ENCODE results near the gene C1orf53. TPM values are rescaled to one million over a fixed set of nuclear protein-coding genes. Genes with fewer than 3 reads are reported as not detected.

C1orf53 gene
- total and polyA plus RNA-seq, 4 donors, result 0.81 to 4.6 TPM; not detected in 2

DNA sequence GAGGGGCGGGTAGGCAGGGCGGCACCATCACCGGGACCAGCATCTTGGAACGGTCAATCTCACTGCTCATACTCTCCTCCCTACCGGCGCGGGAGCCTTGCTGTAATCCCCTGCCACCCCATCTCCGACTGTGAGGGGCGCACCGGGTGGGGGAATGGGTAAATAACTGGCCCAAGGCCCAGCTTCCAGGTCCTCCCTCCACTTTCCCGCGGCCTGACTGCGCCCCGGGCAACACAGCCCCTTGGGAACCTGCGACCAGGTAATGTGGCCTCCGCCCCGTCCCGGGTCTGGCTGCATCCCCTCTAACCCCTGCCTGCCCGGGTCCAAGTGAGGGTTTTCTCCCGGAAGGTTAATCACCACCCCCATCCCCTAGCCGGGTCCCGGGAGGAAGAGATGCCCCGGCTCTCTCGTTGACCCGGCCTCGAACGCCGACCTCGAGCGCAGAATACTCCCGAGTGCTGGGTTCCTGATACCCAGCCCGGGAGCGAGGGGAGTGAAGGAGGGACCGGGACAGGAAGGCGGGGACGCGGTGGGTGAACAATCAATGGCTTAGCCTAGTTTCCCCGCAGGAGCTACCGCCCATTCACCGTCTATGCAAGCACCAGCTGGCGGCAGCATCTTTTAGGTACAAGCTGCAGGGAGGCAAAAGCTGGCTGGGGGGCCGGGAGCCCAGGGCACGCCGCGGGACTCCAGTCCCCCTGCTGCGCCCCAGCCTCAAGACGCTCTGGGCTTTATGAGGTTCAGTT, 8.9 kb downstream of the C1orf53 start:
- no peaks in the 10 kb centered on the region for H3K4me1 ChIP-seq (ENCODE audit: control insufficient read depth in 1 of 2, insufficient read depth in 2 of 2, low read length in 2 of 2)
- H3K4me3 ChIP-seq (ENCODE audit: low read length in 2 of 2), result no peak overlapping the region
- no peaks in the 10 kb centered on the region for H3K9me3 ChIP-seq (ENCODE audit: control insufficient read depth, low read length)
- no peaks in the 10 kb centered on the region for H3K36me3 ChIP-seq (ENCODE audit: control insufficient read depth in 1 of 2, insufficient read depth in 2 of 2, low read length in 1 of 2)
- DNase-seq, result peak in 1 of 2 donors; percentile 43
- H3K27me3 ChIP-seq (ENCODE audit: control insufficient read depth in 1 of 2, insufficient read depth in 2 of 2, low read length in 1 of 2), result no peaks in the 10 kb centered on the region
- intact Hi-C loops (cut with DNase I), result no loop called here
- ATAC-seq (ENCODE audit: low FRiP score), result peak; percentile 20
- H3K27ac ChIP-seq (ENCODE audit: low read depth in 1 of 2, low read length in 2 of 2), result no peak overlapping the region
- WGBS, 2 donors, result 3% methylated on average over 45 to 47 of the region's 47 CpGs

DNA sequence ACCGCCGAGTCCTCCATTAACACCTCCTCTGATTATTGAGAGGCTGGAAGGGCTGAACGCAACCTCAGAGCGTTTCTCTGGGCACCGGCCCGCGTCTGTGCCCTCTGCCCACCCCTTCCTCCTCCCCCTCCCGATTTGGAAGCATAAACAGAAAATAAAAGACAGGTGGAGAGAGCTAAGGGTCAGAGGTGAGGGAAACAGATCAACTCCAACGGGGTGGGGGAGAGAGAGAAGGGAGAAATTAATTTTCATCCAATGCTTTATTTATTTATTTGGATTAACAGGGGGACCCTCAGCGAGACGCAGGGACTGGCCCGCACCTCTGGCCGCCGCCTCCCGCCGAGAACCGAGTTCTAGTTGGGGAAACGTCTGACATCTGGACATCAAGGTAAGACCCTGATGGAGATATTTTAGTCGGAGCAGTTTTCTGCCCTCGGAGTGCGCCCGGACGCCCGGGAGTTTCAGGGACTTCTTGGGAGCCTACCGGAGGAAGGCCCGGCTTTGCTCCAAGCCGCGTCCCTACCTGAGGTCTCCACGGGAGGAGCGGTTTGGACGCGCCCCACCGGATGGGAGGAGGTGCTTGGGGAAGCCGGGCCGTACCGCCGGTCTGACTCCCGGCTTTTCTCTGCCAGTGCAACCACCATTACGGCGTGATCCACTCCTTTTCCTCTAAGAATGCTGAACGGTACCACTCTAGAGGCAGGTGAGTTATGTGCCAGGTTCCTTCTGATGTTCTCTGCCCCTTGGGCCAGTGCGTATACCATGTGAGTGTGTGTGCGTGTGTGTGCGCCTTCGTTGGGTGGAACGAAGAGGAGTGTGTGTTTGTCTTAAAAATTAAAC, 9.6 kb downstream of the C1orf53 start:
- ATAC-seq (ENCODE audit: low FRiP score), result no peak
- DNase-seq, result no peak
- Histone ChIP-seq H3K4me1 (ENCODE audit: control insufficient read depth in 1 of 2, insufficient read depth in 2 of 2, low read length in 2 of 2) (no peaks in the 10 kb centered on the region), H3K27me3 (ENCODE audit: control insufficient read depth in 1 of 2, insufficient read depth in 2 of 2, low read length in 1 of 2) (no peaks in the 10 kb centered on the region), H3K9me3 (ENCODE audit: control insufficient read depth, low read length) (no peaks in the 10 kb centered on the region), H3K27ac (ENCODE audit: low read depth in 1 of 2, low read length in 2 of 2) (no peak overlapping the region), H3K4me3 (ENCODE audit: low read length in 2 of 2) (no peak overlapping the region), H3K36me3 (ENCODE audit: control insufficient read depth in 1 of 2, insufficient read depth in 2 of 2, low read length in 1 of 2) (no peaks in the 10 kb centered on the region)
- 3% methylated on average over 46 of the region's 46 CpGs for WGBS, 2 donors
- intact Hi-C loops (cut with DNase I), result no loop called here

DNA sequence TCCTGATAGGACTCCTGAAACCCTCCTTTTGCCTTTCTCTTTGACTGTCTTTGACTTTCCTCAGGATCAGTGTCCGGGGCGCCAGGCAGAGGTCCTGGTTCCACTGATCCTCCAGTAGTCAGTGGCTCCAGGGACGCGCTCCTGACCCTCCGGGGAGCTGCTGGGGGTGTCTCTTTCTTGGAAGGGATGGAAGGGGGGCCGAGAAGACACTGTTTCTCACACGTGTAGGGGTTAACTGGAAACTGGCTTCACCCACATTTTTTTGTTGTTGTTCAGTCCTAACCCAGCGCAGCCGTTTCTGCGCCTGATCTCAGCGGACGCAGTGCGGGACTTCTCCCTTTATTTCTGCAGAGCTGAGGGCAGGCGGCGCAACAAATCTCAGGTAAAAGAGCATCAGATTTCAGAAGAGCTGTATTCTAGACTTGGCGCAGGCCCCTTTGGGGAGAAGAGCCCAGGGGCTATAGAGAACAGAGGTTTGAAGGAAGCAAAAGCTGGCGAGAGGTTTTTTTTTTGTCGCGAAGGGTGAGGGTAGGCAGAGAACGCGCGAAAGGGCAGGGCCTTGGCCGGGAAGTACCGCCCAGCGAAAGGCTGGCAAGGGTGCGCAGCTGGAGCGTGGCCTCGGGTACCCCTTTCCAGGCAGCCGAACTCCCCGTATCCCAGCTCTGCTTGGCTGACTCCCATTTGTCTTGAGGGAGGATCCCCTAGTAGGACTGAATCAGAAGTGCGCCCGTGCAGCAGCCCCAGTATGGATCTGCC, 10.5 kb downstream of the C1orf53 start:
- Histone ChIP-seq H3K4me3 (ENCODE audit: low read length in 2 of 2) (no peak overlapping the region), H3K9me3 (ENCODE audit: control insufficient read depth, low read length) (no peaks in the 10 kb centered on the region), H3K27me3 (ENCODE audit: control insufficient read depth in 1 of 2, insufficient read depth in 2 of 2, low read length in 1 of 2) (no peaks in the 10 kb centered on the region), H3K36me3 (ENCODE audit: control insufficient read depth in 1 of 2, insufficient read depth in 2 of 2, low read length in 1 of 2) (no peaks in the 10 kb centered on the region), H3K4me1 (ENCODE audit: control insufficient read depth in 1 of 2, insufficient read depth in 2 of 2, low read length in 2 of 2) (no peaks in the 10 kb centered on the region), H3K27ac (ENCODE audit: low read depth in 1 of 2, low read length in 2 of 2) (no peak overlapping the region)
- DNase-seq (no peak), ATAC-seq (ENCODE audit: low FRiP score) (no peak)
- intact Hi-C loops (cut with DNase I), result no loop called here
- 8 to 14% methylated on average over 32 of the region's 32 CpGs for WGBS, 2 donors

DNA sequence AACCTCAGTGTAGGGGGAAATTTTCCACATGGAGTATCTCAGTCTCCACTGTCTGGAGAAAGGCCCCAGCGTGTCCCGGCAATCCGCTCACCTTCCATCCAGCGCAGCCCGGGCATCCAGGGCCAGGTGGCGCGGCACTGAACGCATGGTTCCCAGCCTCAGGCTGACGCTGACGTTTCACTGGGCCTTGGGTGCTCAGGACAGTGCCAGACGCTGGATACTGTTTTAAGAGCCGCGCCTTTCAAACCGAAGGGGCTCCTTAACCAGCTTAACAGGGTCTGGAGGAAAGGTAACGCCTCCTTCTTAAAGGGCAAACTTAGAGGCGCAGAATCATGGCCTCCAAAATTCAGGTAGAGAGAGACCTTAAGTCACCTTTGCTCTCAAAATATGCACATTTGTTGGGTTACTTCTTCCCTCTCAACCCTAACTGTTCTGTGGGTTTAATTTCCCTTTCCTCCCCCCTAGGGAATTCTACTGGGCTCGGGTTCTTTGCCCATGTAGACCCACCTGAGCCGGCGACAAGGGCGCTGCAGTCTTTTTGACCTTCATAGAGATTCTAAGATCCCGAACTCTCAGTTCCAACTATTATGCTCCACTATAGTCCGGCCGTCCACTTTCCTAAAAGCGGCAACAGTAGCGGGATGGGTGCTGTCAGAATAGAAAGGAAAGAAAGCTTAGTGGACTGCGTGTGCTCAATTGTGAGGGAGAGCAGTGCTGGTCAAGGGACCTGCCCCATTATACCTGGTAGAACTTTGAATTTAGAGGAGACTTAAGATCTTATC, 11.3 kb downstream of the C1orf53 start:
- Histone ChIP-seq H3K9me3 (ENCODE audit: control insufficient read depth, low read length) (no peaks in the 10 kb centered on the region), H3K4me3 (ENCODE audit: low read length in 2 of 2) (no peak overlapping the region), H3K27me3 (ENCODE audit: control insufficient read depth in 1 of 2, insufficient read depth in 2 of 2, low read length in 1 of 2) (no peaks in the 10 kb centered on the region), H3K4me1 (ENCODE audit: control insufficient read depth in 1 of 2, insufficient read depth in 2 of 2, low read length in 2 of 2) (no peaks in the 10 kb centered on the region), H3K27ac (ENCODE audit: low read depth in 1 of 2, low read length in 2 of 2) (no peak overlapping the region), H3K36me3 (ENCODE audit: control insufficient read depth in 1 of 2, insufficient read depth in 2 of 2, low read length in 1 of 2) (no peaks in the 10 kb centered on the region)
- DNase-seq (no peak), ATAC-seq (ENCODE audit: low FRiP score) (no peak)
- WGBS, 2 donors, result 36 to 40% methylated on average over 26 of the region's 26 CpGs
- intact Hi-C loops (cut with DNase I), result no loop called here

DNA sequence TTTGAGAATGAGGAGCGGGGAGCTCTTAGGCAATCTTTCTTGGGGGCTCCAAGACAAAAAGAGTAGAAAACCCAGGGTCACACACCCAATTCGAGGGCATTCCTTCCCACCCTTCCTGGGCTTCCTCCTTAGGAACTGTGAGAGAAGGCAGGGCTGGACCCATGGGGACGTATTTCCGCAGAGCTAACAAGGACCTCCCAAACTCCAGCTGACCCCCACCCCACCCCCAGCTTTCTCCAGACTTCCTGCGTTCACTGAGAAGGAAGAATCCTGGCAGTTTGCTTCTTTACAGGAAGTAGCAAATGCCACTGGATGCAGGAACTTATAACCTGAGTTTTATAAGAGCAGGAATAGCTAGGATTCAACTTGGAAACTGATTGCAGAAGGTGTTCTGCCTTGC, 12.1 kb downstream of the C1orf53 start:
- no peak overlapping the region for H3K27ac ChIP-seq (ENCODE audit: low read depth in 1 of 2, low read length in 2 of 2)
- WGBS, 2 donors, result 35 to 43% methylated on average over 5 of the region's 5 CpGs
- ATAC-seq (ENCODE audit: low FRiP score) (no peak), DNase-seq (no peak)
- H3K4me1 ChIP-seq (ENCODE audit: control insufficient read depth in 1 of 2, insufficient read depth in 2 of 2, low read length in 2 of 2), result no peaks in the 10 kb centered on the region
- H3K36me3 ChIP-seq (ENCODE audit: control insufficient read depth in 1 of 2, insufficient read depth in 2 of 2, low read length in 1 of 2), result no peaks in the 10 kb centered on the region
- intact Hi-C loops (cut with DNase I), result no loop called here
- no peaks in the 10 kb centered on the region for H3K9me3 ChIP-seq (ENCODE audit: control insufficient read depth, low read length)
- no peaks in the 10 kb centered on the region for H3K27me3 ChIP-seq (ENCODE audit: control insufficient read depth in 1 of 2, insufficient read depth in 2 of 2, low read length in 1 of 2)
- H3K4me3 ChIP-seq (ENCODE audit: low read length in 2 of 2), result no peak overlapping the region

DNA sequence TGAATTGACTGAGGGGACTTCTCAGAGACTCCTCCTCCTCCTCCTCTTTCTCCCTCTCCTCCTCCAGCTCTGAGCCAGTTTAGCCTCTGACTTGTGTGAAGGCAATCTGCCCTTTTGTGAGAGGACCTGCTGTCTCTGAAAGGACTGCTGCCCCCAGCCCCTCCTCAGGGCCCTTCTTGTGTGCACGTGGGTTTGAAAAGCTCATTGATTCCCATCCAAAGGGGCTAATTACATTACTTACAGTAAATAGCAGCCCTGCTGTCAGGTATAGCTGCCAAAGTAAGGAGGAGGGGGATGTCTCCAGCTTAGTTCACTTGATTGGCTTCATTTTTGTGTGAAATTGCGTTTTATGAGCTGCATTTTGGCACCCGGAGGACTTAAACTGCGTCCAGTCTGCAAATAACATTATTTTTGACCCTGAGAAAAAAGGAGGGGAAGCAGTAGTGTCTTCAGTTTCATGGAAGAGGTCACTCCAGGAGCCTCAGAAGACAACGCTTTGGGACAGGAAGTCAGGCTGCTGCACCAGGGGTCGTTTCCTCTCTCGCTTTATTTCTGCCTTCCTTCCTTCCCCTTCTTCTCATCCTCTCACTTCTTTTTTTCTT, 12.9 kb downstream of the C1orf53 start:
- no peaks in the 10 kb centered on the region for H3K36me3 ChIP-seq (ENCODE audit: control insufficient read depth in 1 of 2, insufficient read depth in 2 of 2, low read length in 1 of 2)
- H3K9me3 ChIP-seq (ENCODE audit: control insufficient read depth, low read length), result no peaks in the 10 kb centered on the region

DNA sequence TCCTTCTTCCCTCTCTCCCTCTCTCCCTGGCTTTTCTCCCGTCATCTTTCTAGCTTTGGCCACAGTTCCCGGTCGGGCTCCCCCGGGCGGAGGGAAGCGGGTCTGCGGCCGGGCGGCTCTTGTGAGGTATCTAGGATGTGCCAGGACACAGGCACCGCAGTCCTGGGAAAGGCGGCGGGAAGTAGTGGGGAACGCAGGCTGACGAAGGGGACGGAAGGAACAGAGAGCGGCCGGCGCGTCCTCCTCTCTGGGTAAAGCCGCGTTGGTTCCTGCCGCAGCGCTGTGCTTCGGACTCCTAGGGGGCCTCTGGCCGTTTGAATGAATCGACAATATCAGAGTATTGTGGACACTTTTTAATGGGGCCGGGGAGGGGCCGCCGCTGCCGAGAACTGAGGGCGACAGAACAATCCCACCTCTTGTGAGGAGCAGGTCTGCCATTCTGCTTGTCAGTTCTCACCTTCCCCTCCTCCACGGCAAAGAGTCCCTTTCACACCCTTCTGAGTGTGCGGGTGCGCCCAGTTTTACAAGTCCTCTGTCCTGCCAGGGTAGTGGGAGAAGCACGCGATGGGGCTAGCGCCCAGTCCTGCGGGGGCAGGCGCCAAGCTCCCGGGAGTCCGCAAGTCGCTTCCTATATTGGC, 13.6 kb downstream of the C1orf53 start:
- peak; percentile 2 for ATAC-seq (ENCODE audit: low FRiP score)

More for the DNA sequence above, 12.9 kb downstream of the C1orf53 start:
- intact Hi-C loops (cut with DNase I), result no loop called here
- WGBS, 2 donors, result 9 to 12% methylated on average over 7 of the region's 7 CpGs
- Histone ChIP-seq H3K27me3 (ENCODE audit: control insufficient read depth in 1 of 2, insufficient read depth in 2 of 2, low read length in 1 of 2) (peaks cover 0 to 3% of the 10 kb centered on the region in 2 donors), H3K4me3 (ENCODE audit: low read length in 2 of 2) (no peak overlapping the region), H3K4me1 (ENCODE audit: control insufficient read depth in 1 of 2, insufficient read depth in 2 of 2, low read length in 2 of 2) (no peaks in the 10 kb centered on the region), H3K27ac (ENCODE audit: low read depth in 1 of 2, low read length in 2 of 2) (no peak overlapping the region)
- DNase-seq (no peak), ATAC-seq (ENCODE audit: low FRiP score) (no peak)

More for the DNA sequence above, 13.6 kb downstream of the C1orf53 start:
- Histone ChIP-seq H3K9me3 (ENCODE audit: control insufficient read depth, low read length) (no peaks in the 10 kb centered on the region), H3K36me3 (ENCODE audit: control insufficient read depth in 1 of 2, insufficient read depth in 2 of 2, low read length in 1 of 2) (no peaks in the 10 kb centered on the region), H3K27me3 (ENCODE audit: control insufficient read depth in 1 of 2, insufficient read depth in 2 of 2, low read length in 1 of 2) (peaks cover 0 to 3% of the 10 kb centered on the region in 2 donors), H3K27ac (ENCODE audit: low read depth in 1 of 2, low read length in 2 of 2) (no peak overlapping the region), H3K4me1 (ENCODE audit: control insufficient read depth in 1 of 2, insufficient read depth in 2 of 2, low read length in 2 of 2) (no peaks in the 10 kb centered on the region), H3K4me3 (ENCODE audit: low read length in 2 of 2) (no peak overlapping the region)
- intact Hi-C loops (cut with DNase I), result no loop called here
- DNase-seq, result peak; percentile 57 to 89
- WGBS, 2 donors, result 1 to 2% methylated on average over 42 of the region's 42 CpGs
